Mesenchymal stem cell (in vitro differentiated cells and primary cell): ENCODE measurements around the gene RGS1.

Experiments
- DNase-seq: peaks from one replicate; pipeline ENCODE4 v3.0.0-alpha.2; 2013
- H2AFZ ChIP-seq: one replicate; pipeline ENCODE4 v1.6.1; 2013; ENCODE audit warnings: low read depth, mild to moderate bottlenecking, control low read depth, inconsistent platforms, low read length, moderate library complexity
- H2AK5ac ChIP-seq: 2 replicates; pipeline ENCODE4 v1.6.1; 2013; ENCODE audit warnings: low read length, moderate library complexity, mild to moderate bottlenecking, inconsistent platforms; ENCODE audit not compliant: severe bottlenecking
- H2BK120ac ChIP-seq: one replicate; pipeline ENCODE4 v1.6.1; 2013; ENCODE audit warnings: low read depth, mild to moderate bottlenecking, inconsistent platforms, low read length, moderate library complexity
- H2BK12ac ChIP-seq, 2 experiments: one replicate each; pipeline ENCODE4 v1.6.1; 2013; ENCODE audit warnings: inconsistent platforms in 2 of 2, low read length in 2 of 2, mild to moderate bottlenecking in 2 of 2, moderate library complexity in 2 of 2, control low read depth in 1 of 2
- H2BK15ac ChIP-seq: one replicate; pipeline ENCODE4 v1.6.1; 2013; ENCODE audit warnings: mild to moderate bottlenecking, low read depth, inconsistent platforms; ENCODE audit not compliant: poor library complexity, severe bottlenecking
- H2BK5ac ChIP-seq: 2 replicates; pipeline ENCODE4 v1.6.1; 2013; ENCODE audit warnings: low read depth, mild to moderate bottlenecking, low read length, control low read depth, inconsistent platforms; ENCODE audit not compliant: poor library complexity, severe bottlenecking
- H3K14ac ChIP-seq, 2 experiments: one replicate each; pipeline ENCODE4 v1.6.1; 2013; ENCODE audit warnings: inconsistent platforms in 2 of 2, low read length in 2 of 2, control low read depth in 1 of 2, mild to moderate bottlenecking in 1 of 2, moderate library complexity in 1 of 2
- H3K18ac ChIP-seq, 2 experiments: one replicate each; pipeline ENCODE4 v1.6.1; 2013; ENCODE audit warnings: inconsistent platforms in 2 of 2, low read length in 2 of 2, control low read depth in 1 of 2, low read depth in 1 of 2, mild to moderate bottlenecking in 1 of 2
- H3K23ac ChIP-seq, 2 experiments: one replicate each; pipeline ENCODE4 v1.6.1; 2013; ENCODE audit warnings: inconsistent platforms in 2 of 2, low read length in 2 of 2, mild to moderate bottlenecking in 2 of 2, moderate library complexity in 2 of 2, control low read depth in 1 of 2
- H3K27ac ChIP-seq: 2 replicates; pipeline ENCODE4 v1.5.1; 2013; ENCODE audit warnings: mild to moderate bottlenecking, moderate library complexity, low read length, control low read depth, inconsistent platforms; ENCODE audit not compliant: poor library complexity, severe bottlenecking
- H3K27me3 ChIP-seq, 2 experiments: 2 replicates each; pipeline versions ENCODE4 v1.6.1 to v1.7.0; 2013; ENCODE audit warnings: low read length in 2 of 2, mild to moderate bottlenecking in 2 of 2, moderate library complexity in 2 of 2, control low read depth in 1 of 2, inconsistent platforms in 1 of 2; ENCODE audit not compliant: control insufficient read depth in 1 of 2, insufficient read depth in 1 of 2
- H3K36me3 ChIP-seq, 2 experiments: 2 replicates each; pipeline versions ENCODE4 v1.6.1 to v1.7.0; 2013; ENCODE audit warnings: low read length in 2 of 2, control low read depth in 1 of 2, inconsistent platforms in 1 of 2, low read depth in 1 of 2, mild to moderate bottlenecking in 1 of 2; ENCODE audit not compliant: insufficient read depth in 2 of 2, control insufficient read depth in 1 of 2
- H3K4ac ChIP-seq, 2 experiments: one replicate each; pipeline ENCODE4 v1.6.1; 2013; ENCODE audit warnings: inconsistent platforms in 2 of 2, low read length in 2 of 2, mild to moderate bottlenecking in 2 of 2, moderate library complexity in 2 of 2, control low read depth in 1 of 2, low read depth in 1 of 2
- H3K4me1 ChIP-seq: 2 replicates; pipeline ENCODE4 v1.6.1; 2013; ENCODE audit warnings: low read depth, low read length, control low read depth; ENCODE audit not compliant: control insufficient read depth, insufficient read depth
- H3K4me2 ChIP-seq: 2 replicates; pipeline ENCODE4 v1.6.1; 2013; ENCODE audit warnings: low read length, mild to moderate bottlenecking, inconsistent platforms; ENCODE audit not compliant: poor library complexity, severe bottlenecking
- H3K4me3 ChIP-seq, 2 experiments: 2 replicates each; pipeline versions ENCODE4 v1.5.1 to v1.7.0; 2013; ENCODE audit warnings: low read length in 2 of 2, mild to moderate bottlenecking in 2 of 2, control low read depth in 1 of 2, low read depth in 1 of 2; ENCODE audit not compliant: insufficient read depth in 1 of 2
- H3K79me1 ChIP-seq: replicated peaks from 2 replicates; pipeline ENCODE4 v1.6.1; 2013; ENCODE audit warnings: mild to moderate bottlenecking, control low read depth, low read length, inconsistent platforms; ENCODE audit not compliant: poor library complexity, severe bottlenecking
- H3K9ac ChIP-seq: 2 replicates; pipeline ENCODE4 v1.7.0; 2013; ENCODE audit warnings: mild to moderate bottlenecking, low read length, moderate library complexity
- H3K9me3 ChIP-seq: 2 replicates; pipeline ENCODE4 v1.7.0; 2013; ENCODE audit warnings: mild to moderate bottlenecking, low read length; ENCODE audit not compliant: control insufficient read depth
- H4K8ac ChIP-seq: one replicate; pipeline ENCODE4 v1.6.1; 2013; ENCODE audit warnings: inconsistent platforms, mild to moderate bottlenecking, low read length, moderate library complexity
- H4K91ac ChIP-seq: one replicate; pipeline ENCODE4 v1.6.1; 2013; ENCODE audit warnings: mild to moderate bottlenecking, low read length, inconsistent platforms
- WGBS: methylation state at CpG from one replicate; pipeline ENCODE4 v1.1.7; 2013; ENCODE audit warnings: mixed read lengths; 5-methylcytosine and 5-hydroxymethylcytosine counted together

The RGS1 gene

DNA sequence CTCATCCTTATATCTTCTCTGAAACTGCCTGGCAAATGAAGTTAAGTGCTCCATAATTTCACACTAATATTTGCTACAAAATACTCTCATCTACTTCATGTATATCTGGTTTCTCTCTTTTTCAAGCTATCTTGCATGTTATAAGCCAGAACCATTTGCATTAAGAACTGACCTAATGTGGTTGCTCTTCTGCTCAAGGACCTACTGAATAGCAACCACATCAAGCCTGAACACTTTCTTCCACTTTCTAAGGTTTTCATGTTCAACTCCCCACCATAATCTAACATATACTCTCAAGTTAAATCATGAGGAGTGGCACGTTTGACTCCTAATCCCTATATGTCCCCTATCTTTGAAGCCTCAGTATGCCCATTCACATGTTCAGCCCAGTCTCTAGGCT, 27.2 kb downstream of the RGS1 start:
- H4K8ac ChIP-seq: no peak overlapping the region
- no peak overlapping the region for H3K4ac ChIP-seq
- H2BK120ac ChIP-seq: no peak overlapping the region
- no peak overlapping the region for H3K27ac ChIP-seq
- no peak overlapping the region for H2BK12ac ChIP-seq
- DNase-seq: no peak
- 47% methylated on average over 1 of the region's 1 CpG for WGBS
- no peak overlapping the region for H3K9ac ChIP-seq
- H3K23ac ChIP-seq: no peak overlapping the region
- no peaks in the 10 kb centered on the region for H3K27me3 ChIP-seq
- H3K4me3 ChIP-seq: no peak overlapping the region
- H3K14ac ChIP-seq: no peak overlapping the region
- H3K9me3 ChIP-seq: no peaks in the 10 kb centered on the region
- H3K18ac ChIP-seq: no peak overlapping the region
- no peak overlapping the region for H2BK15ac ChIP-seq
- H3K36me3 ChIP-seq: no peaks in the 10 kb centered on the region
- H3K4me2 ChIP-seq: no peak overlapping the region
- no peak overlapping the region for H4K91ac ChIP-seq
- no peak overlapping the region for H2BK5ac ChIP-seq
- H2AK5ac ChIP-seq: no peak overlapping the region
- no peaks in the 10 kb centered on the region for H3K4me1 ChIP-seq
- no peak overlapping the region for H2AFZ ChIP-seq
- H3K79me1 ChIP-seq: no peaks in the 10 kb centered on the region

DNA sequence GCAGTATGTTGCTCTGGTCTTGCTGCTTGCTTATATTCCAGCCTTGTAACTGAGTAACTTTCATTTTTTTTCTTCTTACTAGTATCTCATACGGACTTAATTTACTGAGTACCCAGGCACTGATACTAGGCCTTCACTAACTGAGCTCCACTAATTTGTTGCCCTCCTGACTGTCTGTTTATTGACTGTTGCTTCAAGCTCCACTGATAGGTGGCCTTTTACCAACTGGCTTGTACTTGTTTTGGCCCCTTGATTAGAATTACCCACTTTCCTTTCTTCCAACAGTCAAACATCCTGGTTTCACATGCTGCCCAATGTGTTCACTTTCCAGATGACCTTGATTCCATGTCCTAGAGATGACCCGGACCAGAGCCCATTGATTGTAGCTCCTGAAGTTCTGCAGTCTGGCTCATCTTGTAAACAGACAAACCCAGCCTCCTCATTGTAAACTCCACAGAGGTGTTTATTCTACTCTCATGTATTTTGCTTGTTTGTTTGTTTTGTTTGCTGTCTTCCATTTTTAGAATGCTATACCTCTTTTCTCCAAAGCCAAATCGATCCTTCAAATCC, 27.7 kb downstream of the RGS1 start:
- Histone ChIP-seq H4K91ac (no peak overlapping the region), H2BK12ac (no peak overlapping the region), H3K27me3 (no peaks in the 10 kb centered on the region), H2BK120ac (no peak overlapping the region), H3K4me3 (no peak overlapping the region), H3K36me3 (no peaks in the 10 kb centered on the region), H3K23ac (no peak overlapping the region), H3K79me1 (no peaks in the 10 kb centered on the region), H4K8ac (no peak overlapping the region), H3K9ac (no peak overlapping the region), H3K4ac (no peak overlapping the region), H3K4me2 (no peak overlapping the region), H2BK5ac (no peak overlapping the region), H3K27ac (no peak overlapping the region), H2AK5ac (no peak overlapping the region), H2AFZ (no peak overlapping the region), H2BK15ac (no peak overlapping the region), H3K4me1 (no peaks in the 10 kb centered on the region), H3K18ac (no peak overlapping the region), H3K14ac (no peak overlapping the region), H3K9me3 (no peaks in the 10 kb centered on the region)
- 79% methylated on average over 3 of the region's 3 CpGs for WGBS
- DNase-seq: no peak

DNA sequence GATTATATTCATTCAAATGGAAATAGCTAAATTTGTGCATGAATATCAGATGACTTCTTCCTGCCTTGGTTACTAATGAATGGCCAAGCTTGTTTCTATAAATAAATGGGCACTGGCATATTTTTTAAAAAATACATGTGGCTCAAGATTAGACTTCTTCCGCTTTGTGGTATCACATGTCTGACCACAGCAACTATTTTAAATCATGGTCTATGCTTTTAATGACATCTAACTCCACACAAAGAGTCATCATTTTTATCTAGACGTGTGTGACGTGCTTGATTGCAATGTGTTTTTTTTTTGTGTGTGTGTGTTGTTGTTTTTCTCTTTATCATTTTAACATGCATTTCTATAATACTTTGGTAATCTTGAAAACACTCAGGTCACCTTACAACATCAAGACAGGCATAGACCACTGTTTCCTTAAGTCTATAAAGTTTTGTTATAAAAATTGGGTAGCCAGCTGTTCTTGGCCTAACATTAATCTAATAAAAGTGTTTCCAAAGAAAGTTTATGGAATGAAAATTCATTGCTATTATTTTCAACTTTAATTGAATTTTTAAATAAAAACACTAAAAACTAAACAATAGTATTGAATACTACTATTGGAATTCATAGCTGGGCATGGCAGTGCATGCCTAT, 29.5 kb downstream of the RGS1 start:
- Histone ChIP-seq H3K27ac (no peak overlapping the region), H2BK12ac (no peak overlapping the region), H3K23ac (no peak overlapping the region), H3K4me2 (no peak overlapping the region), H3K4me1 (no peaks in the 10 kb centered on the region), H3K36me3 (no peaks in the 10 kb centered on the region), H3K79me1 (no peaks in the 10 kb centered on the region), H3K14ac (no peak overlapping the region), H3K27me3 (no peaks in the 10 kb centered on the region), H2BK5ac (no peak overlapping the region), H4K8ac (no peak overlapping the region), H4K91ac (no peak overlapping the region), H2AFZ (no peak overlapping the region), H3K9ac (no peak overlapping the region), H3K18ac (no peak overlapping the region), H3K4me3 (no peak overlapping the region), H2AK5ac (no peak overlapping the region), H3K9me3 (no peaks in the 10 kb centered on the region), H2BK120ac (no peak overlapping the region), H3K4ac (no peak overlapping the region), H2BK15ac (no peak overlapping the region)
- WGBS: 100% methylated on average over 1 of the region's 3 CpGs
- DNase-seq: peak; percentile 79

DNA sequence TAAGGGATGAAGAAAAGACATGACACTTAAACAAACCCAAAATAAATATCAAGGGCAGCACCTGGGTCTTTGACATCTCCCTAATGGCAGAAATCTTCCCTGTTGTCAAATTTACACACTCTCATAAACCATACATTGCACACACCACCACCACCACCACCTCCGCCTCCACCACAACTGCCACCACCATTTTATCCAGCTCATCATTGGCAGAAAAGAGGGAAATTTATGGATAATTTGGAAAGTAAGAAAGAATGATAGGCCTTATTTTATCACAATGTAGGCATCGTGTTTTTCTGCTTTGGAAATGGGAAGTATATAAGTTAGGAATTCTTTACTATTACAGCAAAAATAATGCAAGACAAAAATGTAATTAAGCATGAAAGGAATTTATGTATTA, 33.1 kb downstream of the RGS1 start:
- Histone ChIP-seq H2AK5ac (no peak overlapping the region), H2BK12ac (no peak overlapping the region), H3K4me3 (no peak overlapping the region), H3K79me1 (no peaks in the 10 kb centered on the region), H2AFZ (no peak overlapping the region), H3K23ac (no peak overlapping the region), H3K4me2 (no peak overlapping the region), H3K18ac (peak overlapping the region in 1 of 2 experiments; percentile 44), H2BK5ac (no peak overlapping the region), H3K9me3 (no peaks in the 10 kb centered on the region), H3K27ac (no peak overlapping the region), H2BK15ac (no peak overlapping the region), H4K8ac (no peak overlapping the region), H3K4me1 (no peaks in the 10 kb centered on the region), H3K9ac (no peak overlapping the region), H3K4ac (no peak overlapping the region), H3K14ac (no peak overlapping the region), H2BK120ac (no peak overlapping the region), H3K27me3 (no peaks in the 10 kb centered on the region), H3K36me3 (no peaks in the 10 kb centered on the region), H4K91ac (no peak overlapping the region)
- 100% methylated on average over 1 of the region's 2 CpGs for WGBS
- DNase-seq: no peak
